Uterus (tissue), 4 donors: ENCODE measurements around the gene PRRC2B. TPM values are rescaled to one million over a fixed set of nuclear protein-coding genes. Genes with fewer than 3 reads are reported as not detected.

Experiments
- DNase-seq, 2 donors: peaks; one replicate each; pipeline ENCODE4 v3.0.0-alpha.2; 2019 to 2020
- H3K27ac ChIP-seq, 2 donors: fragments of 200-600 bp; sonication (generic); 1 replicate in 1 of 2; 2 replicates in 1 of 2; pipeline ENCODE4 v1.5.1; 2016 to 2018
- H3K27me3 ChIP-seq, 2 donors: fragments of 200-600 bp; sonication (generic); one replicate each; pipeline ENCODE4 v1.5.1; 2018 to 2019; ENCODE audit warnings: control low read depth in 1 of 2
- H3K36me3 ChIP-seq, 2 donors: fragments of 200-600 bp; sonication (generic); one replicate each; pipeline ENCODE4 v1.5.1; 2019; ENCODE audit warnings: control low read depth in 1 of 2
- H3K4me1 ChIP-seq, 2 donors: fragments of 200-600 bp; sonication (generic); one replicate each; pipeline ENCODE4 v1.5.1; 2018 to 2019; ENCODE audit warnings: control low read depth in 1 of 2
- H3K4me3 ChIP-seq, 2 donors: fragments of 200-600 bp; sonication (generic); 1 replicate in 1 of 2; 2 replicates in 1 of 2; pipeline ENCODE4 v1.5.1; 2018 to 2019; ENCODE audit warnings: mild to moderate bottlenecking in 1 of 2
- H3K9me3 ChIP-seq, 2 donors: fragments of 200-600 bp; sonication (generic); one replicate each; pipeline ENCODE4 v1.5.1; 2019; ENCODE audit warnings: control low read depth in 1 of 2
- POLR2A ChIP-seq, 2 donors: fragments of 450-650 bp; IDR thresholded peaks; one replicate each; pipeline ENCODE4 v1.6.1; 2016; ENCODE audit warnings: antibody characterized with exemption in 2 of 2, mild to moderate bottlenecking in 1 of 2, moderate library complexity in 1 of 2
- intact Hi-C: fragments of 100-400 bp; cut with DNase I; formaldehyde crosslinking; loops from one replicate; pipeline ENCODE4 v1.15.1; 2023; ENCODE audit warnings: low total_unique reads
- total RNA-seq, 4 donors: library from RNA; depleted of rRNA in 3 of 4; stranded (reverse); fragments of >200 nt in 3 of 4; gene quantifications; one replicate each; pipeline versions ENCODE4 v1.1.0 to v1.2.4, GENCODE V29; 2014 to 2023
- TF ChIP-seq, protein P1 (sequence below), 4 experiments: fragments of 200-600 bp in 2 of 4; fragments of 450-650 bp in 2 of 4; sonication (generic) in 2 of 4; IDR thresholded peaks; one replicate each; pipeline ENCODE4 v1.5.1; 2016 to 2019; ENCODE audit warnings: antibody characterized with exemption in 4 of 4, mild to moderate bottlenecking in 2 of 4, moderate library complexity in 1 of 4
- donor health status: DM: yes; HTN: yes; CAD: no.

The PRRC2B gene
- total RNA-seq, 4 donors from 2014 or later, result 81.5 to 297 (median 133) TPM

GRCh38 chr9:131405428-131405827 is 11.5 kb downstream of the PRRC2B start:
- TF ChIP-seq, protein P1, sequence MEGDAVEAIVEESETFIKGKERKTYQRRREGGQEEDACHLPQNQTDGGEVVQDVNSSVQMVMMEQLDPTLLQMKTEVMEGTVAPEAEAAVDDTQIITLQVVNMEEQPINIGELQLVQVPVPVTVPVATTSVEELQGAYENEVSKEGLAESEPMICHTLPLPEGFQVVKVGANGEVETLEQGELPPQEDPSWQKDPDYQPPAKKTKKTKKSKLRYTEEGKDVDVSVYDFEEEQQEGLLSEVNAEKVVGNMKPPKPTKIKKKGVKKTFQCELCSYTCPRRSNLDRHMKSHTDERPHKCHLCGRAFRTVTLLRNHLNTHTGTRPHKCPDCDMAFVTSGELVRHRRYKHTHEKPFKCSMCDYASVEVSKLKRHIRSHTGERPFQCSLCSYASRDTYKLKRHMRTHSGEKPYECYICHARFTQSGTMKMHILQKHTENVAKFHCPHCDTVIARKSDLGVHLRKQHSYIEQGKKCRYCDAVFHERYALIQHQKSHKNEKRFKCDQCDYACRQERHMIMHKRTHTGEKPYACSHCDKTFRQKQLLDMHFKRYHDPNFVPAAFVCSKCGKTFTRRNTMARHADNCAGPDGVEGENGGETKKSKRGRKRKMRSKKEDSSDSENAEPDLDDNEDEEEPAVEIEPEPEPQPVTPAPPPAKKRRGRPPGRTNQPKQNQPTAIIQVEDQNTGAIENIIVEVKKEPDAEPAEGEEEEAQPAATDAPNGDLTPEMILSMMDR (IDR thresholded peaks at IDR 0.05), result no peak
- TF ChIP-seq POLR2A (IDR thresholded peaks at IDR 0.05), result no peak
- no peak for DNase-seq
- Histone ChIP-seq H3K9me3 (no peaks in the 10 kb centered on the region), H3K27ac (peak overlapping the region in 1 of 2 donors; percentile 64), H3K27me3 (no peaks in the 10 kb centered on the region), H3K36me3 (no peaks in the 10 kb centered on the region), H3K4me1 (peaks cover 27 to 50% of the 10 kb centered on the region in 2 donors), H3K4me3 (peak overlapping the region in 1 of 2 donors; percentile 3)
- intact Hi-C loops, result no loop called here

DNA sequence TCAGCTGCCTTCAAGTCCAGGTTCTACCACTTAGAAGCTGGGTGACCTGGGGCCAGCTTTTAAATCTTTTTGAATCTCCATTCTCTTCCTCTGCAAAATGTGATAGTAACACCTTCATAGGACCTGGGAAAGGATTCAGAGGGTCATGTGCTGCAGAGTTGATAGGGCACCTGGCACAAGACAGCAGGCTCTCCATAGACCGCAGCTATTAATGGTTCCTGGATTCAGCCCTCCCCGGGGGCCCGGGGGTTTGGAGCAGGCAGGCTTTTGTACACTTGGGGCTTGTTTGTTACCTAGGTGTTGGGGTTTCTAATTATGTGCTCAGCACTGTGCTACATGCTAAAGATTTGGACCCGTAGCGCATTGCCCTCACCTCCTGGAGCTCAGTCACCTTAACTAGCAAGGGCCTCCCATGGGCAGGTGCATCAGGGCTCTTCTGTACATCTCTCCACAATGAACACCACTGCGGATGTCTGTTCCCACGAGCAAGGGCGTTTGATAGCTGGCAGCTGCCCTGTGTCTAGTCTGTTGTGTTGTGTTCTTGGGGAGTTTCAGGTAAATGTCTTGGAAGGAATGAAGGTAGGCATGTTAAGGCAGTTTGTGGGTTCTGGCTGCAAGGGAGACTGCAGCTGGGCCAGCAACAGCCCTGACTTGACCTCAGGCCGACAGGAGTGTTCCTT is 12.1 kb downstream of the PRRC2B start:
- H3K27me3 ChIP-seq, result no peaks in the 10 kb centered on the region
- peaks cover 27 to 50% of the 10 kb centered on the region in 2 donors for H3K4me1 ChIP-seq
- intact Hi-C loops, result no loop called here
- H3K4me3 ChIP-seq, result peak overlapping the region in 1 of 2 donors; percentile 3
- no peaks in the 10 kb centered on the region for H3K9me3 ChIP-seq
- H3K27ac ChIP-seq, result peak overlapping the region; percentile 9 to 64
- no peak for DNase-seq
- H3K36me3 ChIP-seq, result no peaks in the 10 kb centered on the region
- TF ChIP-seq, protein P1 (IDR thresholded peaks at IDR 0.05), result no peak
- TF ChIP-seq POLR2A (IDR thresholded peaks at IDR 0.05), result no peak

- Histone ChIP-seq H3K9me3 (no peaks in the 10 kb centered on the region), H3K4me1 (peaks cover 27 to 46% of the 10 kb centered on the region in 2 donors), H3K36me3 (no peaks in the 10 kb centered on the region), H3K27ac (peak overlapping the region; percentile 14 to 64), H3K4me3 (peak overlapping the region in 1 of 2 donors; percentile 21), H3K27me3 (no peaks in the 10 kb centered on the region)
- no peak for DNase-seq
- TF ChIP-seq, protein P1 (IDR thresholded peaks at IDR 0.05), result no peak
- no peak for TF ChIP-seq POLR2A (IDR thresholded peaks at IDR 0.05)
- intact Hi-C loops, result no loop called here
Observed at GRCh38 chr9:131406563-131407436, 12.9 kb downstream of the PRRC2B start.

DNA sequence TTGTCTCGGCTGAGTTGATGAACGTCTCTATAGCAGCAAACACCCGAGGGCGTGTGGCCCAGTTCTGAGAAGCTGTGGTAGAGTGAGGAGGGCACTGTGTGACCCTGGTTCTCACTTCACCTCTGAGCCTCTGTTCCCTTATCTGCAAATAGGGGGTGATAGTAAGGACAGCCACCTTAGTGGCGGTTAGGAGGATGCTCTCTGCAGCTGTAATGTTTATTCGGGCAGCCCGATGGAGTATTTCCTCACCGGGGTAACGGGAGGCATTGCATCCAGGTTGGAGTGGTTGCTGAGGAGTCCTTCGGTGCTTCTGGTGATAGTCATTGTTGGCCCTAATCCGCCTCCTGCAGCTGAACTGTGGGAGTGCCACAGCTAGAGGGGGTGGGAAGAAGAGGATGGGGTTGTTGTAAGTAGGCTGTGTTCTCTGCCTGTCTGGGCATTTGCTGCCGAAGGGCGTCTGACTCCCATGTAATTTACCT is 13.9 kb downstream of the PRRC2B start:
- Histone ChIP-seq H3K36me3 (no peaks in the 10 kb centered on the region), H3K27ac (peak overlapping the region; percentile 14 to 64), H3K4me1 (peaks cover 27 to 38% of the 10 kb centered on the region in 2 donors), H3K4me3 (peak overlapping the region in 1 of 2 donors; percentile 21), H3K27me3 (no peaks in the 10 kb centered on the region), H3K9me3 (no peaks in the 10 kb centered on the region)
- no peak for TF ChIP-seq POLR2A (IDR thresholded peaks at IDR 0.05)
- TF ChIP-seq, protein P1 (IDR thresholded peaks at IDR 0.05), result peak; percentile 41 to 53 (median 50)
- intact Hi-C loops, result no loop called here
- DNase-seq, result peak; percentile 48 to 50
